ENCODE results near the gene INO80B. TPM values are rescaled to one million over a fixed set of nuclear protein-coding genes. Genes with fewer than 3 reads are reported as not detected.

INO80B gene
- total and polyA plus RNA-seq, 9 of the 15 experiments (the other 6 are each of a cell fraction or from before 2014, with no cell fraction given): 0.41 to 22.6 (median 9.0) TPM

DNA sequence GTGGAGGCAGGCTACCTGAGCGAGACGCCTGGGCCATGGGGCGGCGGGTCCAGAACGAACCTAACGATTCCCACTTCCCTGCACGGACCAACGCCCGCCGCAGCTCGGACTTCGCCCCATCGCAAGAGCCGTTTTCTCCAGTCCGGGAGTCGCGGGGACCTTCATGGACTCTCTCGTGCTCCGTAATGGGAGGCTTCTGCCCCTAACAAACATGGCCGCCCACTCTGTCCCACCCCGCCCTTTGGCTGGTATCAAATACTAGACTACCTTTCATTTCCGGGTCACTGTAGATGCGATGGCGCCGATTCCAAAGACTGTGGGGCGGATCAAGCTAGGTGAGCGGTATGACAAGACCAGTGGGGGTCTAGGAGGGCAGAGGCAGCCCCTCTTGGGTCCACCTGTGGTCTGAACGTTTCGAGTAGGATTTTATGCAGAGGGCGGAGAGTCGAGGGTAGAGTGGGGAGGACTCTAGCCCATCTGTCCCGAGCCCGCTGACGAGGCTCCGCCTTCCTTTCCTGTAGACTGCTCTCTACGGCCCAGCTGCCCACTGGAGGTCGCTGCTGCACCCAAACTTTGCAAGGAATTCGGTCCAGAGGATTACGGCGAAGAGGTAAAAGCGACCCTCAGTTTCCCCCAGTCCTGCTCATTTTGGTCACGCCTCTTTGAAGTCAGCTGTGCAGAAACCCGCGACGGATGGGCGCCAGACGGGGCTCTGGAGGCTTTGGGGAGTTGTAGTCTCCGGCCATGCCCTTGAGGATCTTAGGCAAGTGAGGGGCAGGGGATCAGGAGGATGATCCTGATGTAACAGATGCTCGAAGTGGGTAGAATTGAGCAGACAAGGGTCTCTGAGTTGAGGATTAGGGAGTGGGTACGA, 28.2 kb downstream of the INO80B start, which contains the start of the genes CCDC142 and TTC31 (continued):
- TF ChIP-seq, protein P1, sequence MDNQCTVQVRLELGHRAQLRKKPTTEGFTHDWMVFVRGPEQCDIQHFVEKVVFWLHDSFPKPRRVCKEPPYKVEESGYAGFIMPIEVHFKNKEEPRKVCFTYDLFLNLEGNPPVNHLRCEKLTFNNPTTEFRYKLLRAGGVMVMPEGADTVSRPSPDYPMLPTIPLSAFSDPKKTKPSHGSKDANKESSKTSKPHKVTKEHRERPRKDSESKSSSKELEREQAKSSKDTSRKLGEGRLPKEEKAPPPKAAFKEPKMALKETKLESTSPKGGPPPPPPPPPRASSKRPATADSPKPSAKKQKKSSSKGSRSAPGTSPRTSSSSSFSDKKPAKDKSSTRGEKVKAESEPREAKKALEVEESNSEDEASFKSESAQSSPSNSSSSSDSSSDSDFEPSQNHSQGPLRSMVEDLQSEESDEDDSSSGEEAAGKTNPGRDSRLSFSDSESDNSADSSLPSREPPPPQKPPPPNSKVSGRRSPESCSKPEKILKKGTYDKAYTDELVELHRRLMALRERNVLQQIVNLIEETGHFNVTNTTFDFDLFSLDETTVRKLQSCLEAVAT (IDR thresholded peaks at IDR 0.05): peak in 1 of 2 experiments; percentile 30; a peak in 1 of 4 replicates
- TF ChIP-seq TARDBP (IDR thresholded peaks at IDR 0.05) (0 out of 2 replicates have a peak, but pooled peaks have one; percentile 44), ATF1 (CRISPR knock-in tag; IDR thresholded peaks at IDR 0.05) (no peak), ATF1 (tag; IDR thresholded peaks at IDR 0.05) (peak; percentile 82), NEUROD1 (IDR thresholded peaks at IDR 0.05; ENCODE audit: borderline replicate concordance, low read depth, low read length, partially characterized antibody) (peak; percentile 18), MYBL2 (IDR thresholded peaks at IDR 0.05; ENCODE audit: low read depth) (no peak; the same call in 1 of the 2 replicates), MYBL2 (CRISPR knock-in tag; IDR thresholded peaks at IDR 0.05; ENCODE audit: borderline replicate concordance) (no peak), RB1 (IDR thresholded peaks at IDR 0.05; ENCODE audit: low read depth) (peak; percentile 61), BCOR (IDR thresholded peaks at IDR 0.05) (peak; percentile 65; the same call in 1 of the 2 replicates), ZNF384 (IDR thresholded peaks at IDR 0.05; ENCODE audit: low read depth, low read length) (no peak), ZNF3 (CRISPR knock-in tag; IDR thresholded peaks at IDR 0.05) (no peak), SNRNP70 (optimal IDR thresholded peaks at IDR 0.05; ENCODE audit: low read depth, low read length) (no peak), ZSCAN32 (CRISPR knock-in tag; IDR thresholded peaks at IDR 0.05) (no peak), ARID1B (IDR thresholded peaks at IDR 0.05) (no peak; the same call in 1 of the 2 replicates), MTA2 (IDR thresholded peaks at IDR 0.05; ENCODE audit: low read depth) (peak; percentile 76), ZFX (CRISPR knock-in tag; IDR thresholded peaks at IDR 0.05) (peak; percentile 82), LEF1 (IDR thresholded peaks at IDR 0.05) (no peak), FOXK1 (CRISPR knock-in tag; IDR thresholded peaks at IDR 0.05; ENCODE audit: borderline replicate concordance) (0 out of 2 replicates have a peak, but pooled peaks have one; percentile 34), TBP (optimal IDR thresholded peaks at IDR 0.05; ENCODE audit: low read depth, low read length) (peak; percentile 84), ZEB2 (IDR thresholded peaks at IDR 0.05) (0 out of 2 replicates have a peak, but pooled peaks have one; percentile 24), PTTG1 (tag; IDR thresholded peaks at IDR 0.05; ENCODE audit: low read depth) (no peak), NBN (IDR thresholded peaks at IDR 0.05; ENCODE audit: low read depth) (peak; percentile 59; the same call in 1 of the 2 replicates)
- TF ChIP-seq, protein P2, sequence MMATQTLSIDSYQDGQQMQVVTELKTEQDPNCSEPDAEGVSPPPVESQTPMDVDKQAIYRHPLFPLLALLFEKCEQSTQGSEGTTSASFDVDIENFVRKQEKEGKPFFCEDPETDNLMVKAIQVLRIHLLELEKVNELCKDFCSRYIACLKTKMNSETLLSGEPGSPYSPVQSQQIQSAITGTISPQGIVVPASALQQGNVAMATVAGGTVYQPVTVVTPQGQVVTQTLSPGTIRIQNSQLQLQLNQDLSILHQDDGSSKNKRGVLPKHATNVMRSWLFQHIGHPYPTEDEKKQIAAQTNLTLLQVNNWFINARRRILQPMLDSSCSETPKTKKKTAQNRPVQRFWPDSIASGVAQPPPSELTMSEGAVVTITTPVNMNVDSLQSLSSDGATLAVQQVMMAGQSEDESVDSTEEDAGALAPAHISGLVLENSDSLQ (IDR thresholded peaks at IDR 0.05): peak; percentile 40
- TF ChIP-seq, protein P3, sequence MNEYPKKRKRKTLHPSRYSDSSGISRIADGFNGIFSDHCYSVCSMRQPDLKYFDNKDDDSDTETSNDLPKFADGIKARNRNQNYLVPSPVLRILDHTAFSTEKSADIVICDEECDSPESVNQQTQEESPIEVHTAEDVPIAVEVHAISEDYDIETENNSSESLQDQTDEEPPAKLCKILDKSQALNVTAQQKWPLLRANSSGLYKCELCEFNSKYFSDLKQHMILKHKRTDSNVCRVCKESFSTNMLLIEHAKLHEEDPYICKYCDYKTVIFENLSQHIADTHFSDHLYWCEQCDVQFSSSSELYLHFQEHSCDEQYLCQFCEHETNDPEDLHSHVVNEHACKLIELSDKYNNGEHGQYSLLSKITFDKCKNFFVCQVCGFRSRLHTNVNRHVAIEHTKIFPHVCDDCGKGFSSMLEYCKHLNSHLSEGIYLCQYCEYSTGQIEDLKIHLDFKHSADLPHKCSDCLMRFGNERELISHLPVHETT (CRISPR knock-in tag; conservative IDR thresholded peaks at IDR 0.05 in 1 of 2, IDR thresholded peaks at IDR 0.05 in 1 of 2): peak in 1 of 2 experiments; percentile 59; a peak in 1 of 4 replicates

Data from K562 (cell line).